Forelimb muscle (tissue), 1 donor: Measurements from ENCODE around the gene DCTN3. TPM values are rescaled to one million over a fixed set of nuclear protein-coding genes. Genes with fewer than 3 reads are reported as not detected.

Experiments used
- DNase-seq: peaks from one replicate; pipeline ENCODE4 v3.0.0-alpha.2; 2013; ENCODE audit warnings: low read depth
- polyA plus RNA-seq: library from polyadenylated mRNA; unstranded; fragments of 120-200 nt; gene quantifications from one replicate; pipeline ENCODE4 v1.2.1, GENCODE V29; 2013; ENCODE audit not compliant: insufficient read length

Gene DCTN3
- polyA plus RNA-seq, 1 donor, result 62.5 TPM

- no peak for DNase-seq
These were observed 29.7 kb downstream of the DCTN3 start for GRCh38 chr9:34590381-34591247.

GRCh38 chr9:34589636-34590380 is 30.5 kb downstream of the DCTN3 start, which contains the start of gene CNTFR:
CNTFR (minus strand) TSS chr9:34589724; CDS start chr9:34568981, 20,743 bp downstream.
- DNase-seq, result no peak

- no peak for DNase-seq
These were observed 31.3 kb downstream of the DCTN3 start for GRCh38 chr9:34588671-34589635.

GRCh38 chr9:34587271-34587670 is 33.0 kb downstream of the DCTN3 start:
- no peak for DNase-seq

- DNase-seq, result no peak
These were observed 34.2 kb downstream of the DCTN3 start for GRCh38 chr9:34585946-34586669.

- DNase-seq, result no peak
These were observed 35.3 kb downstream of the DCTN3 start for GRCh38 chr9:34584970-34585369.

GRCh38 chr9:34582787-34583186 is 37.5 kb downstream of the DCTN3 start:
- DNase-seq, result no peak

- DNase-seq, result no peak
These were observed 39.0 kb downstream of the DCTN3 start for GRCh38 chr9:34581318-34581717.

GRCh38 chr9:34580358-34580757 is 39.9 kb downstream of the DCTN3 start:
- no peak for DNase-seq

- DNase-seq, result no peak
These were observed 40.5 kb downstream of the DCTN3 start for GRCh38 chr9:34579808-34580163.

- no peak for DNase-seq
These were observed 41.0 kb downstream of the DCTN3 start for GRCh38 chr9:34579104-34579807.

- no peak for DNase-seq
These were observed 41.8 kb downstream of the DCTN3 start for GRCh38 chr9:34578241-34579103.

- no peak for DNase-seq
These were observed 42.7 kb downstream of the DCTN3 start for GRCh38 chr9:34577400-34578240.

- DNase-seq, result no peak
These were observed 43.5 kb downstream of the DCTN3 start for GRCh38 chr9:34576597-34577399.

- DNase-seq, result no peak
These were observed 44.3 kb downstream of the DCTN3 start for GRCh38 chr9:34575862-34576596.

- DNase-seq, result no peak
These were observed 45.1 kb downstream of the DCTN3 start for GRCh38 chr9:34575241-34575640.

GRCh38 chr9:34574571-34574970 is 45.7 kb downstream of the DCTN3 start:
- DNase-seq, result no peak
